Immature natural killer cell (primary cell): ENCODE results near the gene WDR82. TPM values are rescaled to one million over a fixed set of nuclear protein-coding genes. Genes with fewer than 3 reads are reported as not detected.

Experiments
- DNase-seq, 3 donors: peaks; one replicate each; pipeline ENCODE4 v3.0.0; 2022; ENCODE audit warnings: mixed read lengths in 1 of 3
- H3K27ac Mint-ChIP-seq, 6 donors: one replicate each; pipeline ENCODE4 v1.8.0; 2020; ENCODE audit warnings: mixed read lengths in 6 of 6, mild to moderate bottlenecking in 5 of 6, inconsistent platforms in 4 of 6, moderate library complexity in 3 of 6
- H3K27me3 Mint-ChIP-seq, 3 donors: one replicate each; pipeline ENCODE4 v1.8.0; 2020 to 2021; ENCODE audit warnings: low read depth in 3 of 3, mild to moderate bottlenecking in 3 of 3, mixed read lengths in 3 of 3, moderate library complexity in 3 of 3, inconsistent platforms in 1 of 3
- H3K36me3 Mint-ChIP-seq, 3 donors: one replicate each; pipeline ENCODE4 v1.8.0; 2020; ENCODE audit warnings: mixed read lengths in 3 of 3, inconsistent platforms in 2 of 3, mild to moderate bottlenecking in 2 of 3
- H3K4me1 Mint-ChIP-seq, 2 donors: one replicate each; pipeline ENCODE4 v1.8.0; 2020; ENCODE audit warnings: inconsistent platforms in 2 of 2, mild to moderate bottlenecking in 2 of 2, mixed read lengths in 2 of 2, moderate library complexity in 1 of 2
- H3K4me3 Mint-ChIP-seq, 5 donors: one replicate each; pipeline ENCODE4 v1.8.0; 2020; ENCODE audit warnings: mild to moderate bottlenecking in 5 of 5, mixed read lengths in 5 of 5, inconsistent platforms in 3 of 5, moderate library complexity in 3 of 5
- H3K9me3 Mint-ChIP-seq, 6 donors: one replicate each; pipeline ENCODE4 v1.8.0; 2020; ENCODE audit warnings: mild to moderate bottlenecking in 6 of 6, mixed read lengths in 6 of 6, inconsistent platforms in 4 of 6, moderate library complexity in 3 of 6
- polyA plus RNA-seq, 3 donors: library from polyadenylated mRNA; unstranded; fragments of 300-500 nt; fragmentation: Illumina TruSeq; gene quantifications; one replicate each; pipeline ENCODE4 v1.2.3, GENCODE V29; 2021

The WDR82 gene
- polyA plus RNA-seq, 3 donors from 2014 or later = 76.9 to 99.5 (median 81.5) TPM

GRCh38 chr3:52216585-52217408 lies 61.7 kb downstream of the WDR82 start:
- DNase-seq = no peak
- H3K27ac Mint-ChIP-seq = peak overlapping the region; percentile 69 to 90 (median 76)
- no peaks in the 10 kb centered on the region for H3K9me3 Mint-ChIP-seq
- peaks cover 0 to 5% (median 0%) of the 10 kb centered on the region in 3 donors for H3K27me3 Mint-ChIP-seq
- H3K4me3 Mint-ChIP-seq = peak overlapping the region; percentile 74 to 82 (median 80)
- peaks cover 26 to 33% (median 33%) of the 10 kb centered on the region in 3 donors for H3K36me3 Mint-ChIP-seq
- peaks cover 39 to 41% of the 10 kb centered on the region in 2 donors for H3K4me1 Mint-ChIP-seq

- Mint-ChIP-seq H3K4me1 (peaks cover 34 to 37% of the 10 kb centered on the region in 2 donors), H3K27ac (peak overlapping the region; percentile 15 to 83 (median 78)), H3K27me3 (peaks cover 0 to 5% (median 0%) of the 10 kb centered on the region in 3 donors), H3K4me3 (no peak overlapping the region), H3K9me3 (no peaks in the 10 kb centered on the region), H3K36me3 (peaks cover 29 to 43% (median 34%) of the 10 kb centered on the region in 3 donors)
- no peak for DNase-seq
These were observed 63.1 kb downstream of the WDR82 start for GRCh38 chr3:52215351-52215750.

- H3K4me3 Mint-ChIP-seq = no peak overlapping the region
- no peaks in the 10 kb centered on the region for H3K9me3 Mint-ChIP-seq
- peaks cover 33 to 52% (median 34%) of the 10 kb centered on the region in 3 donors for H3K36me3 Mint-ChIP-seq
- H3K4me1 Mint-ChIP-seq = peaks cover 25 to 26% of the 10 kb centered on the region in 2 donors
- peaks cover 0 to 2% (median 0%) of the 10 kb centered on the region in 3 donors for H3K27me3 Mint-ChIP-seq
- DNase-seq = no peak
- H3K27ac Mint-ChIP-seq = peak overlapping the region in 4 of 6 donors; percentile 5 to 77 (median 20)
These were observed 64.5 kb downstream of the WDR82 start for GRCh38 chr3:52213901-52214300.

- no peak overlapping the region for H3K4me3 Mint-ChIP-seq
- no peaks in the 10 kb centered on the region for H3K9me3 Mint-ChIP-seq
- no peak overlapping the region for H3K27ac Mint-ChIP-seq
- H3K27me3 Mint-ChIP-seq = peaks cover 0 to 2% (median 0%) of the 10 kb centered on the region in 3 donors
- no peak for DNase-seq
- peaks cover 16 to 17% of the 10 kb centered on the region in 2 donors for H3K4me1 Mint-ChIP-seq
- H3K36me3 Mint-ChIP-seq = peaks cover 34 to 59% (median 37%) of the 10 kb centered on the region in 3 donors
These were observed 65.4 kb downstream of the WDR82 start for GRCh38 chr3:52213005-52213404.

- Mint-ChIP-seq H3K36me3 (peaks cover 27 to 67% (median 44%) of the 10 kb centered on the region in 3 donors), H3K4me3 (no peak overlapping the region), H3K4me1 (peaks cover 0 to under 1% of the 10 kb centered on the region in 2 donors), H3K27ac (no peak overlapping the region), H3K27me3 (no peaks in the 10 kb centered on the region), H3K9me3 (no peaks in the 10 kb centered on the region)
- DNase-seq = no peak
These were observed 67.1 kb downstream of the WDR82 start for GRCh38 chr3:52211268-52211891.

GRCh38 chr3:52210550-52211046 lies 67.9 kb downstream of the WDR82 start:
- Mint-ChIP-seq H3K9me3 (no peaks in the 10 kb centered on the region), H3K27me3 (no peaks in the 10 kb centered on the region), H3K27ac (no peak overlapping the region), H3K4me1 (no peaks in the 10 kb centered on the region), H3K4me3 (no peak overlapping the region), H3K36me3 (peaks cover 29 to 73% (median 48%) of the 10 kb centered on the region in 3 donors)
- no peak for DNase-seq

- Mint-ChIP-seq H3K36me3 (peaks cover 27 to 71% (median 42%) of the 10 kb centered on the region in 3 donors), H3K4me3 (no peak overlapping the region), H3K27me3 (no peaks in the 10 kb centered on the region), H3K9me3 (no peaks in the 10 kb centered on the region), H3K27ac (peak overlapping the region in 1 of 6 donors; percentile 52), H3K4me1 (no peaks in the 10 kb centered on the region)
- DNase-seq = no peak
These were observed 68.4 kb downstream of the WDR82 start for GRCh38 chr3:52210037-52210436.

GRCh38 chr3:52208556-52208955 lies 69.9 kb downstream of the WDR82 start:
- no peak for DNase-seq
- Mint-ChIP-seq H3K27ac (peak overlapping the region in 2 of 6 donors; percentile 25 to 30), H3K36me3 (peaks cover 27 to 73% (median 45%) of the 10 kb centered on the region in 3 donors), H3K9me3 (no peaks in the 10 kb centered on the region), H3K4me1 (no peaks in the 10 kb centered on the region), H3K27me3 (no peaks in the 10 kb centered on the region), H3K4me3 (no peak overlapping the region)

- H3K4me1 Mint-ChIP-seq = peaks cover 8 to 10% of the 10 kb centered on the region in 2 donors
- H3K27ac Mint-ChIP-seq = no peak overlapping the region
- no peak overlapping the region for H3K4me3 Mint-ChIP-seq
- H3K36me3 Mint-ChIP-seq = peaks cover 17 to 64% (median 34%) of the 10 kb centered on the region in 3 donors
- no peaks in the 10 kb centered on the region for H3K27me3 Mint-ChIP-seq
- DNase-seq = no peak
- H3K9me3 Mint-ChIP-seq = no peaks in the 10 kb centered on the region
These were observed 72.6 kb downstream of the WDR82 start for GRCh38 chr3:52205727-52206372.

Other genes with a start within 250 kb of the WDR82 start
- gene DUSP7, start 222.1 kb downstream of the WDR82 start, polyA plus RNA-seq = 1 to 10 TPM; 1.2 to 4.3 (median 1.6) TPM
- gene POC1A, start 124.2 kb downstream of the WDR82 start, polyA plus RNA-seq = 1 to 10 TPM in 2 of 3 donors, not detected in 1; 2.9 to 4.0 TPM
- 10 to 100 TPM; 18.0 to 37.0 (median 27.4) TPM for gene ALAS1, start 80.5 kb downstream of the WDR82 start, polyA plus RNA-seq
- gene TLR9, start 53.0 kb downstream of the WDR82 start, polyA plus RNA-seq = not detected
- 100 to 1,000 TPM in 2 of 3 donors, 10 to 100 TPM in 1; 96.4 to 159 (median 143) TPM for gene TWF2, start 39.5 kb downstream of the WDR82 start, polyA plus RNA-seq
- gene PPM1M, start 32.9 kb downstream of the WDR82 start, polyA plus RNA-seq = 10 to 100 TPM; 57.1 to 83.6 (median 66.8) TPM
- gene GLYCTK, start 9.2 kb upstream of the WDR82 start, polyA plus RNA-seq = 10 to 100 TPM in 2 of 3 donors, 1 to 10 TPM in 1; 8.2 to 14.5 (median 12.1) TPM
- 1 to 10 TPM in 1 of 3 donors, under 1 TPM in 2; 0.31 to 1.8 (median 0.73) TPM for gene DNAH1, start 37.7 kb upstream of the WDR82 start, polyA plus RNA-seq
- gene BAP1, start 131.4 kb upstream of the WDR82 start, polyA plus RNA-seq = 10 to 100 TPM in 2 of 3 donors, 1 to 10 TPM in 1; 6.4 to 30.9 (median 13.4) TPM
- gene PHF7, start 132.0 kb upstream of the WDR82 start, polyA plus RNA-seq = 1 to 10 TPM; 4.2 to 9.4 (median 6.8) TPM
- gene SEMA3G, start 166.5 kb upstream of the WDR82 start, polyA plus RNA-seq = not detected
- gene TNNC1, start 175.4 kb upstream of the WDR82 start, polyA plus RNA-seq = not detected
- 10 to 100 TPM; 11.3 to 25.9 (median 12.3) TPM for gene NISCH, start 177.0 kb upstream of the WDR82 start, polyA plus RNA-seq
- under 1 TPM in 1 of 3 donors, not detected in 2; 0.10 TPM for gene STAB1, start 216.7 kb upstream of the WDR82 start, polyA plus RNA-seq